Parathyroid adenoma (tissue), 2 donors: ENCODE results near the gene NLGN1.
"Not testable (repeated sequence)": the region's sequence is repeated elsewhere in the genome, so short reads cannot be mapped to it uniquely, and the experiment has no call there.

ENCODE experiments used
- H2AFZ ChIP-seq: fragments of 300-600 bp; sonication (generic); one replicate; pipeline ENCODE4 v1.7.0; 2017; ENCODE audit warnings: antibody characterized with exemption, mild to moderate bottlenecking
- H3K27ac ChIP-seq: fragments of 300-600 bp; sonication (generic); one replicate; pipeline ENCODE4 v1.7.0; 2017
- H3K27me3 ChIP-seq: fragments of 300-600 bp; sonication (generic); one replicate; pipeline ENCODE4 v1.7.0; 2017; ENCODE audit warnings: low read length; ENCODE audit not compliant: control insufficient read depth, insufficient read depth
- H3K36me3 ChIP-seq: fragments of 300-600 bp; sonication (generic); one replicate; pipeline ENCODE4 v1.7.0; 2017; ENCODE audit warnings: low read length; ENCODE audit not compliant: control insufficient read depth, insufficient read depth
- H3K4me1 ChIP-seq: fragments of 300-600 bp; sonication (generic); one replicate; pipeline ENCODE4 v1.7.0; 2017; ENCODE audit warnings: control low read depth
- H3K4me2 ChIP-seq: fragments of 300-600 bp; sonication (generic); one replicate; pipeline ENCODE4 v1.7.0; 2017; ENCODE audit warnings: low read length
- H3K4me3 ChIP-seq: fragments of 300-600 bp; sonication (generic); one replicate; pipeline ENCODE4 v1.7.0; 2017; ENCODE audit warnings: low read depth, low read length
- H3K79me2 ChIP-seq: fragments of 300-600 bp; sonication (generic); one replicate; pipeline ENCODE4 v1.7.0; 2017; ENCODE audit warnings: control low read depth
- H3K9ac ChIP-seq: fragments of 300-600 bp; sonication (generic); one replicate; pipeline ENCODE4 v1.7.0; 2017; ENCODE audit warnings: mild to moderate bottlenecking
- H3K9me3 ChIP-seq: fragments of 300-600 bp; sonication (generic); one replicate; pipeline ENCODE4 v1.7.0; 2017; ENCODE audit warnings: low read length; ENCODE audit not compliant: control insufficient read depth
- CTCF ChIP-seq: fragments of 300-600 bp; sonication (generic); IDR thresholded peaks from one replicate; pipeline ENCODE4 v1.7.0; 2017; ENCODE audit warnings: antibody characterized with exemption, mild to moderate bottlenecking
- donor health status: primary hyperparathyroidism.

NLGN1 gene

GRCh38 chr3:173529062-173529711 lies 131.6 kb downstream of the NLGN1 start:
- Histone ChIP-seq H3K79me2 (no peaks in the 10 kb centered on the region), H3K27ac (no peak overlapping the region), H3K36me3 (no peaks in the 10 kb centered on the region), H3K9ac (no peak overlapping the region), H3K4me2 (no peak overlapping the region), H3K4me1 (no peaks in the 10 kb centered on the region), H3K4me3 (no peak overlapping the region), H3K9me3 (peaks cover 3% of the 10 kb centered on the region), H3K27me3 (no peaks in the 10 kb centered on the region), H2AFZ (no peak overlapping the region)
- TF ChIP-seq CTCF = no peak

GRCh38 chr3:173531602-173532001 lies 134.1 kb downstream of the NLGN1 start:
- H2AFZ ChIP-seq = no peak overlapping the region
- TF ChIP-seq CTCF = no peak
- no peaks in the 10 kb centered on the region for H3K36me3 ChIP-seq
- H3K79me2 ChIP-seq = no peaks in the 10 kb centered on the region
- H3K9me3 ChIP-seq = no peaks in the 10 kb centered on the region
- H3K9ac ChIP-seq = no peak overlapping the region
- H3K4me1 ChIP-seq = no peaks in the 10 kb centered on the region
- no peaks in the 10 kb centered on the region for H3K27me3 ChIP-seq
- no peak overlapping the region for H3K4me2 ChIP-seq
- no peak overlapping the region for H3K4me3 ChIP-seq
- no peak overlapping the region for H3K27ac ChIP-seq

GRCh38 chr3:173538410-173538809 lies 140.9 kb downstream of the NLGN1 start:
- H3K4me2 ChIP-seq = no peak overlapping the region
- no peak overlapping the region for H3K4me3 ChIP-seq
- no peaks in the 10 kb centered on the region for H3K79me2 ChIP-seq
- H3K9me3 ChIP-seq = no peaks in the 10 kb centered on the region
- no peak for TF ChIP-seq CTCF
- no peaks in the 10 kb centered on the region for H3K27me3 ChIP-seq
- H2AFZ ChIP-seq = no peak overlapping the region
- H3K9ac ChIP-seq = no peak overlapping the region
- H3K4me1 ChIP-seq = no peaks in the 10 kb centered on the region
- H3K27ac ChIP-seq = no peak overlapping the region
- no peaks in the 10 kb centered on the region for H3K36me3 ChIP-seq

- H3K27me3 ChIP-seq, H3K4me2 ChIP-seq, H3K9ac ChIP-seq, H3K27ac ChIP-seq, H2AFZ ChIP-seq, H3K36me3 ChIP-seq, H3K79me2 ChIP-seq, H3K4me1 ChIP-seq, H3K4me3 ChIP-seq, H3K9me3 ChIP-seq: not testable (repeated sequence)
Observed at GRCh38 chr3:173545590-173545989, 148.0 kb downstream of the NLGN1 start.

- no peaks in the 10 kb centered on the region for H3K36me3 ChIP-seq
- no peaks in the 10 kb centered on the region for H3K79me2 ChIP-seq
- no peaks in the 10 kb centered on the region for H3K9me3 ChIP-seq
- no peak overlapping the region for H2AFZ ChIP-seq
- no peak overlapping the region for H3K4me3 ChIP-seq
- no peak overlapping the region for H3K27ac ChIP-seq
- no peak overlapping the region for H3K9ac ChIP-seq
- H3K4me1 ChIP-seq = no peaks in the 10 kb centered on the region
- no peak overlapping the region for H3K4me2 ChIP-seq
- no peaks in the 10 kb centered on the region for H3K27me3 ChIP-seq
- no peak for TF ChIP-seq CTCF
Observed at GRCh38 chr3:173547070-173547469, 149.5 kb downstream of the NLGN1 start.
